ENCODE results near the gene SEZ6L. TPM values are rescaled to one million over a fixed set of nuclear protein-coding genes. Genes with fewer than 3 reads are reported as not detected.

SEZ6L gene
- total RNA-seq, 1 experiment from 2014 or later, result not detected

- Histone ChIP-seq H4K20me1 (ENCODE audit: insufficient read depth) (no peaks in the 10 kb centered on the region), H3K9me2 (ENCODE audit: insufficient read depth) (no peaks in the 10 kb centered on the region), H3K4me1 (ENCODE audit: control insufficient read depth in 1 of 2, insufficient read depth in 2 of 2, low read length in 2 of 2) (peaks cover 11 to 14% of the 10 kb centered on the region in 2 experiments), H3K9me3 (ENCODE audit: control insufficient read depth in 1 of 2, insufficient read depth in 1 of 2, low read depth in 1 of 2, low read length in 2 of 2) (no peaks in the 10 kb centered on the region), H2AFZ (ENCODE audit: low read depth, low read length, poor library complexity, severe bottlenecking) (no peak overlapping the region), H3K27ac (ENCODE audit: low read depth, low read length) (no peak overlapping the region), H3K4me2 (ENCODE audit: low read length) (peak overlapping the region; percentile 49), H3K9ac (ENCODE audit: low read length) (no peak overlapping the region), H3K27me3 (ENCODE audit: insufficient read depth, low read length) (peaks cover 61% of the 10 kb centered on the region), H3K79me2 (ENCODE audit: insufficient read depth, low read length) (no peaks in the 10 kb centered on the region), H3K36me3 (ENCODE audit: control insufficient read depth in 1 of 2, insufficient read depth in 2 of 2, low read length in 2 of 2) (no peaks in the 10 kb centered on the region), H3K4me3 (replicated peaks in 1 of 2; ENCODE audit: low read depth in 1 of 2, low read length in 2 of 2) (no peak overlapping the region)
- ChIA-PET RAD21 (ENCODE audit: low non-redundant PET in 1 of 2, low total read pairs in 2 of 2, uncharacterized antibody in 2 of 2, unreplicated experiment in 2 of 2) (interaction anchor here in 1 of 2 experiments (0.5 kb wide), 1 partner anchor 33 kb away, joined by 4 read pairs; no protein-coding TSS in a partner anchor), CTCF (no interaction called here), POLR2A (no interaction called here)
- ATAC-seq (peak; percentile 91), DNase-seq (ENCODE audit: low read depth, low spot score) (no peak)
- TF ChIP-seq, protein P1, sequence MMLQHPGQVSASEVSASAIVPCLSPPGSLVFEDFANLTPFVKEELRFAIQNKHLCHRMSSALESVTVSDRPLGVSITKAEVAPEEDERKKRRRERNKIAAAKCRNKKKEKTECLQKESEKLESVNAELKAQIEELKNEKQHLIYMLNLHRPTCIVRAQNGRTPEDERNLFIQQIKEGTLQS (IDR thresholded peaks at IDR 0.05), result no peak
- no peak for TF ChIP-seq RAD21 (IDR thresholded peaks at IDR 0.05; ENCODE audit: low read depth)
- no peak for TF ChIP-seq SRF (IDR thresholded peaks at IDR 0.05; ENCODE audit: low read depth)
- no peak for TF ChIP-seq EZH2 (IDR thresholded peaks at IDR 0.05)
- no peak for TF ChIP-seq SP1 (IDR thresholded peaks at IDR 0.05; ENCODE audit: low read depth)
- 0 out of 2 replicates have a peak, but pooled peaks have one; percentile 16 for TF ChIP-seq FOSL1 (IDR thresholded peaks at IDR 0.05; ENCODE audit: low read depth)
- peak; percentile 55 for TF ChIP-seq REST (IDR thresholded peaks at IDR 0.05; ENCODE audit: low read depth)
- no peak for TF ChIP-seq CEBPB (IDR thresholded peaks at IDR 0.05; ENCODE audit: low read depth)
- no peak for TF ChIP-seq ZFX (IDR thresholded peaks at IDR 0.05)
- no peak for TF ChIP-seq EGR1 (IDR thresholded peaks at IDR 0.05; ENCODE audit: low read depth)
- no peak for TF ChIP-seq TCF7L2 (IDR thresholded peaks at IDR 0.05; ENCODE audit: borderline replicate concordance, extremely low read depth, insufficient read depth, insufficient read length)
- BruUV-seq (replicated peaks), result no TSS peak
- intact Hi-C loops (cut with micrococcal nuclease), result no loop called here
These were observed 247.5 kb downstream of the SEZ6L start for GRCh38 chr22:26416670-26417276.

All from HCT116 (cell line).